Measurements from ENCODE around the gene NLRP3. TPM values are rescaled to one million over a fixed set of nuclear protein-coding genes. Genes with fewer than 3 reads are reported as not detected.
"Not testable (repeated sequence)": the region's sequence is repeated elsewhere in the genome, so short reads cannot be mapped to it uniquely, and the experiment has no call there.

NLRP3 gene
- total RNA-seq, 2 donors from 2014 or later: 3.0 to 3.1 TPM

- intact Hi-C loops (cut with DNase I): no loop called here
- DNase-seq (ENCODE audit: low spot score): no peak
Observed at GRCh38 chr1:247456021-247456420, 40.0 kb downstream of the NLRP3 start.

GRCh38 chr1:247456914-247457639 lies 41.1 kb downstream of the NLRP3 start:
- DNase-seq (ENCODE audit: low spot score): no peak

GRCh38 chr1:247459507-247459906 lies 43.5 kb downstream of the NLRP3 start:
- intact Hi-C loops (cut with DNase I): no loop called here
- no peak for DNase-seq (ENCODE audit: low spot score)

More at GRCh38 chr1:247456914-247457639, 41.1 kb downstream of the NLRP3 start:
- intact Hi-C loops (cut with DNase I): no loop called here

GRCh38 chr1:247465796-247466195 lies 49.8 kb downstream of the NLRP3 start:
- DNase-seq (ENCODE audit: low spot score): no peak
- intact Hi-C loops (cut with DNase I): no loop called here

GRCh38 chr1:247467129-247467528 lies 51.2 kb downstream of the NLRP3 start:
- intact Hi-C loops (cut with DNase I): no loop called here
- DNase-seq (ENCODE audit: low spot score): no peak

GRCh38 chr1:247468481-247469140 lies 52.6 kb downstream of the NLRP3 start:
- intact Hi-C loops (cut with DNase I): no loop called here
- no peak for DNase-seq (ENCODE audit: low spot score)

GRCh38 chr1:247469141-247469535 lies 53.2 kb downstream of the NLRP3 start:
- no peak for DNase-seq (ENCODE audit: low spot score)
- intact Hi-C loops (cut with DNase I): no loop called here

- DNase-seq (ENCODE audit: low spot score); intact Hi-C loops (cut with DNase I): not testable (repeated sequence)
Observed at GRCh38 chr1:247470942-247471429, 55.0 kb downstream of the NLRP3 start.

GRCh38 chr1:247471445-247472016 lies 55.6 kb downstream of the NLRP3 start:
- DNase-seq (ENCODE audit: low spot score): no peak
- intact Hi-C loops (cut with DNase I): no loop called here

- intact Hi-C loops (cut with DNase I): no loop called here
- no peak for DNase-seq (ENCODE audit: low spot score)
Observed at GRCh38 chr1:247472035-247472434, 56.1 kb downstream of the NLRP3 start.

- intact Hi-C loops (cut with DNase I): no loop called here
- no peak for DNase-seq (ENCODE audit: low spot score)
Observed at GRCh38 chr1:247474367-247474766, 58.4 kb downstream of the NLRP3 start.

GRCh38 chr1:247475793-247476192 lies 59.8 kb downstream of the NLRP3 start:
- intact Hi-C loops (cut with DNase I): no loop called here
- DNase-seq (ENCODE audit: low spot score): no peak

- intact Hi-C loops (cut with DNase I); DNase-seq (ENCODE audit: low spot score): not testable (repeated sequence)
Observed at GRCh38 chr1:247476328-247477058, 60.5 kb downstream of the NLRP3 start.

GRCh38 chr1:247482747-247483146 lies 66.8 kb downstream of the NLRP3 start:
- intact Hi-C loops (cut with DNase I): loop anchor here (10.0 kb wide), 2 partner anchors 88 to 98 kb away; no protein-coding TSS in a partner anchor
- no peak for DNase-seq (ENCODE audit: low spot score)

GRCh38 chr1:247487057-247487456 lies 71.1 kb downstream of the NLRP3 start:
- intact Hi-C loops (cut with DNase I): loop anchor here (10.0 kb wide), 2 partner anchors 92 to 102 kb away; no protein-coding TSS in a partner anchor

GRCh38 chr1:247491328-247491727 lies 75.4 kb downstream of the NLRP3 start:
- intact Hi-C loops (cut with DNase I): no loop called here
- no peak for DNase-seq (ENCODE audit: low spot score)

More at GRCh38 chr1:247487057-247487456, 71.1 kb downstream of the NLRP3 start:
- DNase-seq (ENCODE audit: low spot score): no peak

GRCh38 chr1:247493106-247493505 lies 77.1 kb downstream of the NLRP3 start:
- intact Hi-C loops (cut with DNase I): no loop called here
- no peak for DNase-seq (ENCODE audit: low spot score)

GRCh38 chr1:247494767-247495166 lies 78.8 kb downstream of the NLRP3 start:
- intact Hi-C loops (cut with DNase I): no loop called here
- DNase-seq (ENCODE audit: low spot score): no peak

GRCh38 chr1:247496581-247497285 lies 80.8 kb downstream of the NLRP3 start:
- DNase-seq (ENCODE audit: low spot score): no peak
- intact Hi-C loops (cut with DNase I): no loop called here

Measured in posterior vena cava (tissue), 2 donors.